HepG2 (cell line): ENCODE results near the gene NIP7. TPM values are rescaled to one million over a fixed set of nuclear protein-coding genes. Genes with fewer than 3 reads are reported as not detected.
A peak's percentile ranks its signal among the peaks of the same experiment; 100 is the strongest.

Experiments used
- CCAR2 ChIP-seq: fragments of 200-400 bp; formaldehyde crosslinking; optimal IDR thresholded peaks from 2 replicates; pipeline ENCODE3; 2018; ENCODE audit warnings: low read depth, mild to moderate bottlenecking, low read length, moderate library complexity
- CHCHD3 ChIP-seq: sonication (generic); formaldehyde crosslinking; IDR thresholded peaks from 2 replicates; pipeline ENCODE4 v1.8.0; 2022; ENCODE audit warnings: mild to moderate bottlenecking, missing genetic modification reagents, moderate library complexity
- HNF1A ChIP-seq, 2 experiments: sonication (generic) in 1 of 2; formaldehyde crosslinking in 1 of 2; IDR thresholded peaks; 2 replicates each; pipeline versions ENCODE4 v1.4.0 to v1.6.1; 2016 to 2020; ENCODE audit warnings: borderline replicate concordance in 1 of 2, low read depth in 1 of 2, mild to moderate bottlenecking in 1 of 2, missing genetic modification reagents in 1 of 2
- KDM1A ChIP-seq: IDR thresholded peaks from 2 replicates; pipeline ENCODE4 v1.6.1; 2016; ENCODE audit warnings: missing compliant biosample characterization
- RELA ChIP-seq: sonication (generic); formaldehyde crosslinking; IDR thresholded peaks from 2 replicates; pipeline ENCODE4 v1.4.0; 2020; ENCODE audit warnings: missing genetic modification reagents
- RFX5 ChIP-seq: IDR thresholded peaks from 2 replicates; pipeline ENCODE4 v1.6.1; 2011; ENCODE audit warnings: low read depth, low read length, improper control_type of control experiment
- SP140L ChIP-seq: sonication (generic); formaldehyde crosslinking; IDR thresholded peaks from 2 replicates; pipeline ENCODE4 v1.4.0; 2020; ENCODE audit warnings: missing genetic modification reagents, borderline replicate concordance
- TARDBP ChIP-seq: sonication (generic); formaldehyde crosslinking; IDR thresholded peaks from 2 replicates; pipeline ENCODE4 v1.8.0; 2022; ENCODE audit warnings: mild to moderate bottlenecking, missing genetic modification reagents
- TFE3 ChIP-seq: IDR thresholded peaks from 2 replicates; pipeline ENCODE4 v1.6.1; 2016
- TOE1 ChIP-seq: sonication (generic); formaldehyde crosslinking; IDR thresholded peaks from 2 replicates; pipeline ENCODE4 v1.4.0; 2020; ENCODE audit warnings: mild to moderate bottlenecking, missing genetic modification reagents
- ZKSCAN5 ChIP-seq: sonication (generic); formaldehyde crosslinking; IDR thresholded peaks from 2 replicates; pipeline ENCODE4 v1.5.1; 2020; ENCODE audit warnings: mild to moderate bottlenecking, missing genetic modification reagents
- ZNF234 ChIP-seq: sonication (generic); formaldehyde crosslinking; conservative IDR thresholded peaks from 2 replicates; pipeline ENCODE4 v1.5.1; 2020; ENCODE audit warnings: mild to moderate bottlenecking, missing genetic modification reagents
- ZNF337 ChIP-seq: sonication (generic); formaldehyde crosslinking; IDR thresholded peaks from 2 replicates; pipeline ENCODE4 v1.5.1; 2020; ENCODE audit warnings: missing genetic modification reagents, low read depth, mild to moderate bottlenecking, borderline replicate concordance
- polyA plus RNA-seq, 8 experiments: library from polyadenylated mRNA; depleted of rRNA in 3 of 8; stranded (reverse) in 7 of 8; unstranded in 1 of 8; fragments of >200 nt; fragmentation: Illumina TruSeq in 4 of 8; extraction: Trizol in 4 of 8; gene quantifications; 2 replicates each; pipeline versions ENCODE4 v1.2.1 to v1.2.3, GENCODE V29; 2011 to 2016; ENCODE audit warnings: low read depth in 4 of 8, missing spikeins in 1 of 8, mixed read lengths in 1 of 8; ENCODE audit not compliant: insufficient read depth in 1 of 8
- total RNA-seq, 5 experiments: library from RNA; depleted of rRNA; stranded (reverse); fragments of >200 nt; fragmentation: Illumina TruSeq; extraction: Trizol; gene quantifications; 2 replicates each; pipeline ENCODE4 v1.2.3, GENCODE V29; 2016; ENCODE audit warnings: low read depth in 1 of 5
- TF ChIP-seq, protein P1 (sequence below): IDR thresholded peaks from 2 replicates; pipeline ENCODE4 v1.6.1; 2016
- TF ChIP-seq, protein P2 (sequence below): sonication (generic); formaldehyde crosslinking; conservative IDR thresholded peaks from 2 replicates; pipeline ENCODE4 v1.8.1; 2023; ENCODE audit warnings: missing genetic modification reagents
- TF ChIP-seq, protein P3 (sequence below): sonication (generic); formaldehyde crosslinking; IDR thresholded peaks from 2 replicates; pipeline ENCODE4 v1.8.1; 2022; ENCODE audit warnings: mild to moderate bottlenecking, missing genetic modification reagents
- TF ChIP-seq, protein P4 (sequence below): sonication (generic); formaldehyde crosslinking; IDR thresholded peaks from 2 replicates; pipeline ENCODE4 v1.4.0; 2020; ENCODE audit warnings: mild to moderate bottlenecking, missing genetic modification reagents

Gene NIP7
- total and polyA plus RNA-seq, 2 of the 13 experiments (the other 11 are each of a cell fraction or from before 2014, with no cell fraction given): 15.3 to 114 TPM

- TF ChIP-seq CCAR2: no peak
- TF ChIP-seq SP140L (CRISPR knock-in tag): no peak
- TF ChIP-seq CHCHD3 (CRISPR knock-in tag): peak; percentile 76; the same call in 1 of the 2 replicates
- peak; percentile 50; the same call in 1 of the 2 replicates for TF ChIP-seq ZNF337 (CRISPR knock-in tag)
- peak; percentile 7; the same call in 1 of the 2 replicates for TF ChIP-seq RELA (CRISPR knock-in tag)
- no peak; the same call in 1 of the 2 replicates for TF ChIP-seq HNF1A (IDR thresholded peaks at IDR 0.05; ENCODE audit: low read depth)
- TF ChIP-seq HNF1A (CRISPR knock-in tag; IDR thresholded peaks at IDR 0.05; ENCODE audit: borderline replicate concordance): peak; percentile 36; the same call in 1 of the 2 replicates
- no peak for TF ChIP-seq ZNF234 (CRISPR knock-in tag)
- TF ChIP-seq, protein P1, sequence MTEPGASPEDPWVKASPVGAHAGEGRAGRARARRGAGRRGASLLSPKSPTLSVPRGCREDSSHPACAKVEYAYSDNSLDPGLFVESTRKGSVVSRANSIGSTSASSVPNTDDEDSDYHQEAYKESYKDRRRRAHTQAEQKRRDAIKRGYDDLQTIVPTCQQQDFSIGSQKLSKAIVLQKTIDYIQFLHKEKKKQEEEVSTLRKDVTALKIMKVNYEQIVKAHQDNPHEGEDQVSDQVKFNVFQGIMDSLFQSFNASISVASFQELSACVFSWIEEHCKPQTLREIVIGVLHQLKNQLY (CRISPR knock-in tag): peak; percentile 68; the same call in 1 of the 2 replicates
- TF ChIP-seq ZKSCAN5 (CRISPR knock-in tag): no peak
- 0 out of 2 replicates have a peak, but pooled peaks have one; percentile 56 for TF ChIP-seq KDM1A (CRISPR knock-in tag)
- peak; percentile 60 for TF ChIP-seq TFE3
- TF ChIP-seq, protein P2, sequence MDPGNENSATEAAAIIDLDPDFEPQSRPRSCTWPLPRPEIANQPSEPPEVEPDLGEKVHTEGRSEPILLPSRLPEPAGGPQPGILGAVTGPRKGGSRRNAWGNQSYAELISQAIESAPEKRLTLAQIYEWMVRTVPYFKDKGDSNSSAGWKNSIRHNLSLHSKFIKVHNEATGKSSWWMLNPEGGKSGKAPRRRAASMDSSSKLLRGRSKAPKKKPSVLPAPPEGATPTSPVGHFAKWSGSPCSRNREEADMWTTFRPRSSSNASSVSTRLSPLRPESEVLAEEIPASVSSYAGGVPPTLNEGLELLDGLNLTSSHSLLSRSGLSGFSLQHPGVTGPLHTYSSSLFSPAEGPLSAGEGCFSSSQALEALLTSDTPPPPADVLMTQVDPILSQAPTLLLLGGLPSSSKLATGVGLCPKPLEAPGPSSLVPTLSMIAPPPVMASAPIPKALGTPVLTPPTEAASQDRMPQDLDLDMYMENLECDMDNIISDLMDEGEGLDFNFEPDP (CRISPR knock-in tag): no peak
- TF ChIP-seq TOE1 (CRISPR knock-in tag): peak; percentile 93
- no peak for TF ChIP-seq RFX5
- TF ChIP-seq, protein P3, sequence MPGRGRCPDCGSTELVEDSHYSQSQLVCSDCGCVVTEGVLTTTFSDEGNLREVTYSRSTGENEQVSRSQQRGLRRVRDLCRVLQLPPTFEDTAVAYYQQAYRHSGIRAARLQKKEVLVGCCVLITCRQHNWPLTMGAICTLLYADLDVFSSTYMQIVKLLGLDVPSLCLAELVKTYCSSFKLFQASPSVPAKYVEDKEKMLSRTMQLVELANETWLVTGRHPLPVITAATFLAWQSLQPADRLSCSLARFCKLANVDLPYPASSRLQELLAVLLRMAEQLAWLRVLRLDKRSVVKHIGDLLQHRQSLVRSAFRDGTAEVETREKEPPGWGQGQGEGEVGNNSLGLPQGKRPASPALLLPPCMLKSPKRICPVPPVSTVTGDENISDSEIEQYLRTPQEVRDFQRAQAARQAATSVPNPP (CRISPR knock-in tag): peak; percentile 39; the same call in 1 of the 2 replicates
- TF ChIP-seq, protein P4, sequence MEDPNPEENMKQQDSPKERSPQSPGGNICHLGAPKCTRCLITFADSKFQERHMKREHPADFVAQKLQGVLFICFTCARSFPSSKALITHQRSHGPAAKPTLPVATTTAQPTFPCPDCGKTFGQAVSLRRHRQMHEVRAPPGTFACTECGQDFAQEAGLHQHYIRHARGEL (CRISPR knock-in tag): peak; percentile 83; the same call in 1 of the 2 replicates
- TF ChIP-seq TARDBP: peak; percentile 42; the same call in 1 of the 2 replicates
Observed at GRCh38 chr16:69330286-69331109, 9.1 kb upstream of the NIP7 start, which contains the start of gene PDF (continued).
